ENCODE measurements around the gene PCNX1.
"Not testable (repeated sequence)": the region's sequence is repeated elsewhere in the genome, so short reads cannot be mapped to it uniquely, and the experiment has no call there.

- TF ChIP-seq CTCF (IDR thresholded peaks at IDR 0.05; ENCODE audit: low read depth, low read length, poor library complexity, severe bottlenecking); EZH2phosphoT487 (IDR thresholded peaks at IDR 0.05; ENCODE audit: borderline replicate concordance, low read length): not testable (repeated sequence)
These were observed 40.3 kb upstream of the PCNX1 start for GRCh38 chr14:70866992-70867391.

All from DOHH2 (cell line).